HUES64 (cell line): ENCODE results near the gene NSMCE1.
"Not testable (repeated sequence)": the region's sequence is repeated elsewhere in the genome, so short reads cannot be mapped to it uniquely, and the experiment has no call there.

Experiments
- H3K27ac ChIP-seq: 2 replicates; pipeline ENCODE4 v1.7.0; 2013; ENCODE audit warnings: low read depth, low read length, inconsistent platforms
- H3K27me3 ChIP-seq: 2 replicates; pipeline ENCODE4 v1.6.1; 2013; ENCODE audit warnings: mild to moderate bottlenecking, low read length; ENCODE audit not compliant: insufficient read depth
- H3K36me3 ChIP-seq: 2 replicates; pipeline ENCODE4 v1.6.1; 2013; ENCODE audit warnings: mild to moderate bottlenecking, low read length; ENCODE audit not compliant: insufficient read depth
- H3K4me1 ChIP-seq: 2 replicates; pipeline ENCODE4 v1.6.1; 2013; ENCODE audit warnings: mild to moderate bottlenecking, low read length, moderate library complexity; ENCODE audit not compliant: insufficient read depth
- H3K4me3 ChIP-seq: 2 replicates; pipeline ENCODE4 v1.5.1; 2013; ENCODE audit warnings: mild to moderate bottlenecking, low read length, moderate library complexity
- H3K9ac ChIP-seq: 2 replicates; pipeline ENCODE4 v1.6.1; 2013; ENCODE audit warnings: mild to moderate bottlenecking, low read depth, low read length
- H3K9me3 ChIP-seq: 2 replicates; pipeline ENCODE4 v1.6.1; 2013; ENCODE audit warnings: low read depth, low read length; ENCODE audit not compliant: insufficient read depth
- WGBS: fragments of 150-250, 120-280 bp; methylation state at CpG from one replicate; pipeline ENCODE4 v1.1.7; 2013; ENCODE audit warnings: missing lambda C conversion rate; 5-methylcytosine and 5-hydroxymethylcytosine counted together

NSMCE1 gene

DNA sequence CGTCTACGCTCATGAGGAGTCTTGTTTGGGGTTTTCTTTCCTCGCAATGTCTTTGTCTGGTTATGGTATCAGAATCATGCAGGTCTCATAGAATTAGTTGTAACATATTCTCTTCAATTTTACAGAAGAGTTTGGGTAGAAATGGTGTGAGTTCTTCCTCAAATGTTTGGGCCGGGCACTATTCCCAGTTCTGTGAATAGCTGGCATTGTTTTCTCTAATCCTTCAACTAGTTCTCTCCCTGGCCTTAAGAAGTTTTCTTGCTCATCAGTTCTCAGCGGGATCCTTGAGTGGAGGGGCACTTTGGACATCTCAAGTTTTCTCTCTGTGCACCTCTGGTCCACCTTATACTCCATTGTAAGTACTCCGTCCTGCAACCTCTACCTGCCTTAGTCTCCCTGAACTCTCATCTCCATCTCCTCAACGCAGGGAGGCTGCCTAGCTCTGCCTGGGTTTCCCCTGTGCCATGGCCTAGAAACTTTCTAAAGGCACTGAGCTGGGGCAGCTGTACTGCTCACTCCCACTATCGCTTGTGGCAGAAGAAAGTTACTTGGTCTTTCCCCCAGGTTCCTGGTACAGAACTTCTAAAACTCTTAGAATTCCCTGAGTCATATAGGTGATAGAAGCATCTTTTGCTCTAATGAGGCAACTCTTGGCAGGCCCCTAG is 16.9 kb downstream of the NSMCE1 start:
- H3K36me3 ChIP-seq: peaks cover 6% of the 10 kb centered on the region; the same call in 1 of the 2 replicates
- no peaks in the 10 kb centered on the region for H3K9me3 ChIP-seq
- H3K4me3 ChIP-seq: no peak overlapping the region
- 95% methylated on average over 8 of the region's 8 CpGs for WGBS
- H3K27me3 ChIP-seq: no peaks in the 10 kb centered on the region
- no peak overlapping the region for H3K9ac ChIP-seq
- H3K4me1 ChIP-seq: no peaks in the 10 kb centered on the region
- H3K27ac ChIP-seq: no peak overlapping the region

DNA sequence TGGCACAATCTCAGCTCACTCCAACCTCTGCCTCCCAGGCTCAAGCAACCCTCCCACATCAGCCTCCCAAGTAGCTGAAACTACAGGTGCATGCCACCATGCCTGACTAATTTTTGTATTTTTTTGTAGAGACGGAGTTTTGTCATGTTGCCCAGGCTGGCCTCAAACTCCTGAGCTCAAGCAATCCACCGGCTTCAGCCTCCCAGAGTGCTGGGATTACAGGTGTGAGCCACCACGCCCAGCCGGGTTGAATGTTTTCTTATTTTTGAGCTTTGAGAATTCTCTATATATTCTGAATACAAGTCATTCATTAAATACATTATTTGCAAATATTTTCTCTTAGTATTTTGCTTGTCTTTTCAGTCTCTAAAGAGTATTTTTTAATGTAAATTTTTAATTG is 19.7 kb downstream of the NSMCE1 start:
- H3K4me1 ChIP-seq, H3K9ac ChIP-seq, H3K27me3 ChIP-seq, H3K4me3 ChIP-seq, H3K36me3 ChIP-seq, H3K27ac ChIP-seq, H3K9me3 ChIP-seq: not testable (repeated sequence)
- 96% methylated on average over 2 of the region's 4 CpGs for WGBS

DNA sequence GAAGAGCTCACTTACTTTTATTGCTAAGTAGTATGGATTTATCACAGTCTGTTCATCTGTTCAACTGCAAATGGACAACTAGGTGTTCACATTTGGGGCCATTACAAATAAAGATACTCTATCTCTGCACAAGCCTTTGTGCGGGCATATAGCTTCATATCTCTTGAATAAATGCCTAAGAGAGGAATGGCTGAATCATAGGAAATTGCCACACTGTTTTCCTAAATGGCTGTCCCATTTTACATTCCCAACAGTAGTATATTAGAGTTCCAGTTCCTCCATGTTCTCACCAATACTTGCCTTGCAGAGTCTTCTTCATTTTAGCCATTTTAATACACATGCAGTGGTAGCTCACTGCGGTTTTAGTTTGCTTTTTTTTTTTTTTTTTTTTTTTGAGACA is 20.5 kb downstream of the NSMCE1 start:
- 100% methylated on average over 1 of the region's 2 CpGs for WGBS
- no peaks in the 10 kb centered on the region for H3K27me3 ChIP-seq
- no peak overlapping the region for H3K27ac ChIP-seq
- no peaks in the 10 kb centered on the region for H3K36me3 ChIP-seq
- no peak overlapping the region for H3K4me3 ChIP-seq
- no peaks in the 10 kb centered on the region for H3K9me3 ChIP-seq
- peaks cover 4% of the 10 kb centered on the region; the same call in 1 of the 2 replicates for H3K4me1 ChIP-seq
- H3K9ac ChIP-seq: no peak overlapping the region

DNA sequence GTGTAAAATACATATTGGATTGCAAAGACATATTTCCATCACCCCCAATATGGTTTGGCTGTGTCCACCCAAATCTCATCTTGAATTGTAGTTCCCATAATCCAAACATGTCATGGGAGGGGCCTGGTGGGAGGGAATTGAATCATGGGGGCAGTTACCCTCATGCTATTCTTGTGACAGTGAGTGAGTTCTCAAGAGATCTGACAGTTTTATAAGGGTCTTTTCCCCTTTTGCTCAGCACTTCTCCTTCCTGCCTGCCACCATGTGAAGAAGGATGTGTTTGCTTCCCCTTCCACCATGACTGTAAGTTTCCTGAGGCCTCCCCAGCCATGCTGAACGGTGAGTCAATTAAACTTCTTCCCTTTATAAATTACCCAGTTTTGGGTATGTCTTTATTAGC is 21.5 kb downstream of the NSMCE1 start:
- WGBS: 94% methylated on average over 1 of the region's 1 CpG
- H3K4me3 ChIP-seq, H3K27me3 ChIP-seq, H3K9ac ChIP-seq, H3K9me3 ChIP-seq, H3K27ac ChIP-seq, H3K36me3 ChIP-seq: not testable (repeated sequence)
- H3K4me1 ChIP-seq: peaks cover 10% of the 10 kb centered on the region; the same call in 1 of the 2 replicates

DNA sequence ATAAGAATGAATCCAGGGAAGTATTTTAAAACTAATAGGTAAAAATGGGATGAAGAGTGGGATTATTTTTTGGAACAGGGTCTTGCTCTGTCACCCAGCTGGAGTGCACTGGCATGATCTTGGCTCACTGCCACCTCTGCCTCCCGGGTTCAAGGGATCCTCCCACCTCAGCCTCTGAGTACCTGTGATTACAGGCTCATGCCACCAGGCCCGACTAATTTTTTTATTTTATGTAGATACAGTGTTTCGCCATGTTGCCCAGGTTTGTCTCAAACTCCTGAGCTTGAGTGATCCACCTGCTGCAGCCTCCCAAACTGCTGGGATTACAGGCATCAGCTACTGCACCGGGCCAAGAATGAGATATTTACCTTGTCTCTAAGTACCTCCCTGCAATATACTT is 22.1 kb downstream of the NSMCE1 start:
- no peak overlapping the region for H3K27ac ChIP-seq
- H3K27me3 ChIP-seq: no peaks in the 10 kb centered on the region
- H3K9ac ChIP-seq: no peak overlapping the region
- 98% methylated on average over 4 of the region's 4 CpGs for WGBS
- no peaks in the 10 kb centered on the region for H3K36me3 ChIP-seq
- H3K9me3 ChIP-seq: no peaks in the 10 kb centered on the region
- H3K4me3 ChIP-seq: no peak overlapping the region
- H3K4me1 ChIP-seq: peaks cover 10% of the 10 kb centered on the region; the same call in 1 of the 2 replicates

DNA sequence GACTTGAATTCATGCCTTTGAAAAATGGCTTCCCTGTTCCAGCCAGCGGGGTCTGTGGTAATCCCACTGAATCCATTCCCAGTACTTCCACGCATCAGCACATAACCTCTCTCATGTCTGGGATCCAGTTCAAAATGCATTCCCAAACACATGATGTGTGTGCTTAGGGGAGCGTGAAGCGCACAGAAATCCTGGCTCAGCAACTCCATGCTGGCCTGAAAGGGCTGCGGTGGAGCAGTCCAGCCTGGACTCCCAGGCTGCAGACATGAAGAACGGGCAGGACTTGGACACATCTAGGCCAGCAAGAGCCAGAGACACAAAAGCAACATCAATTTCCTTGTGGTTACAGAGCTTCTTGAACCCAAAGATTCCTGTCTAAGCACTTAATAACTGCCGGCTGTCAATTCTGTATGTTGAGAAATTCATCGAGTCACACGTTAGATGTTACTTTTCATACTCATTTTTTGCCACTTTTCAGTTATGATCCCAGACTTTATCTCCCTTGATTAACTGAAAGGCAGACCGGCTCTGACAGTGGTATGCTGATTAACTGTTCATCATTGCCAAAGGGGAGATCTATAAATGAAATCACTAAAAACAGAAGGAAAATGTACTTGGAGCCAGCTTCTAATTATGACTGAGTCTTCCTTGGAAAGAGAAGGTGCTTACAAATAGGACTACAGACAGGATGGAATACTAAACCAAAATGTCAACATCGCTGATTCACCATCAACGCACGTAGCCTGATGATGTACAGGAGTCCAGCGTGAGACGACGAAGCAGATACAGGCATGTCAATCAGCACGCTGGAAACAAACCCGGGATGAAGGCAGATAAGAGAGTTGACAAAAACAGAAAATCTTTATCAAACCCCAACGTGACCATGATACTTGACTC is 23.0 kb downstream of the NSMCE1 start:
- peaks cover 10% of the 10 kb centered on the region; the same call in 1 of the 2 replicates for H3K4me1 ChIP-seq
- 93% methylated on average over 19 of the region's 19 CpGs for WGBS
- H3K4me3 ChIP-seq: no peak overlapping the region
- no peaks in the 10 kb centered on the region for H3K36me3 ChIP-seq
- H3K9ac ChIP-seq: no peak overlapping the region
- H3K9me3 ChIP-seq: no peaks in the 10 kb centered on the region
- H3K27ac ChIP-seq: no peak overlapping the region
- no peaks in the 10 kb centered on the region for H3K27me3 ChIP-seq

DNA sequence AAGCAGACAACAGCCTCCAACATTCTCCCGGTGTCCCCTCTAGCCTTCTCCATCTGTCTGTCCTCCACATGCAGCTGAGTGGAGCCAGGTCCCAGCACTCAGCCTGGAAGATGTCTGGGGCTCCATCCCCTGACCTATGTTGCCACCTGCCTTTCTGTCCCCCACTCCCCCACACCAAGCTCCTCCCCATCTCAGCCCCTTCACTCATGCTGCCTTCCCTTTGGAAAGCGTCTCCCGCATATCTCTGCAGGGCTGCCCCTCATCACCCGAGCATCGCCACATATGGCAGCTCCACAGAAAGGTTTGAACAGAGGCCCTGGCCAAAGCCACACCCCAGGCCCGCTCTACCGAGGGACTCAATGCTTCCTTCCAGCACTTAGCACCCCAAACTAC is 24.2 kb downstream of the NSMCE1 start:
- no peak overlapping the region for H3K27ac ChIP-seq
- H3K9ac ChIP-seq: no peak overlapping the region
- no peak overlapping the region for H3K4me3 ChIP-seq
- no peaks in the 10 kb centered on the region for H3K27me3 ChIP-seq
- H3K4me1 ChIP-seq: peaks cover 10% of the 10 kb centered on the region; the same call in 1 of the 2 replicates
- 92% methylated on average over 7 of the region's 7 CpGs for WGBS
- H3K9me3 ChIP-seq: no peaks in the 10 kb centered on the region
- H3K36me3 ChIP-seq: no peaks in the 10 kb centered on the region

DNA sequence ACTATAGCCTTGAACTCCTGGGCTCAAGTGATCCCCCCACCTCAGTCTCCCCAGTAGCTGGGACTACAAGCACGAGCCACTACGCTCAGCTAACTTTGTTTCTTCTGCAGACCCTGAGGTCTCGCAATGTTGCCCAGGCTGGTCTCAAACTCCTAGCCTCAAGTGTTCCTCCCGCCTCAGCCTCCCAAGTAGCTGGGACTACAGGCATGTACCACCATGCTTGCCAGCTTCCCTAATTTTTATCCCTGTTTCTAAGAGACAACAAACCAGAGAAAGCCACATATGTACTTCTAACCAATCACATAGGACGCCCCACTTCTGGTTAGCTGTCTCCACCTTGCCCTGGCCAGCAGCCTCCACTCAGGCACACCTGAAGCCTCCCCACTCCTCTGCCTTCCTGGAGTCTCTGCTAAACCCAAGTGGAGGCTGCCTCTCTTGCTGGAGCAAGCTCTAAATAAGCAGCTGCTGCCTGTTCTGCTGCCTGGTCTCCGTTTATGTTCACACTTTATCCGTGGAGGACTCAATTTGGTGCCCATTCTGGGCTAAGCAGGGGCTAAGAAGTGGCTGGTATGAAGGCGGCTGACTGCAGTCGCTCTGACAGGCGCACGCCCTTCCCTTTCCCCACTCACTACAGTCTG is 24.7 kb downstream of the NSMCE1 start:
- no peaks in the 10 kb centered on the region for H3K27me3 ChIP-seq
- WGBS: 89% methylated on average over 11 of the region's 11 CpGs
- H3K4me3 ChIP-seq: no peak overlapping the region
- no peaks in the 10 kb centered on the region for H3K9me3 ChIP-seq
- no peak overlapping the region for H3K9ac ChIP-seq
- H3K27ac ChIP-seq: no peak overlapping the region
- H3K4me1 ChIP-seq: peaks cover 10% of the 10 kb centered on the region; the same call in 1 of the 2 replicates
- no peaks in the 10 kb centered on the region for H3K36me3 ChIP-seq

DNA sequence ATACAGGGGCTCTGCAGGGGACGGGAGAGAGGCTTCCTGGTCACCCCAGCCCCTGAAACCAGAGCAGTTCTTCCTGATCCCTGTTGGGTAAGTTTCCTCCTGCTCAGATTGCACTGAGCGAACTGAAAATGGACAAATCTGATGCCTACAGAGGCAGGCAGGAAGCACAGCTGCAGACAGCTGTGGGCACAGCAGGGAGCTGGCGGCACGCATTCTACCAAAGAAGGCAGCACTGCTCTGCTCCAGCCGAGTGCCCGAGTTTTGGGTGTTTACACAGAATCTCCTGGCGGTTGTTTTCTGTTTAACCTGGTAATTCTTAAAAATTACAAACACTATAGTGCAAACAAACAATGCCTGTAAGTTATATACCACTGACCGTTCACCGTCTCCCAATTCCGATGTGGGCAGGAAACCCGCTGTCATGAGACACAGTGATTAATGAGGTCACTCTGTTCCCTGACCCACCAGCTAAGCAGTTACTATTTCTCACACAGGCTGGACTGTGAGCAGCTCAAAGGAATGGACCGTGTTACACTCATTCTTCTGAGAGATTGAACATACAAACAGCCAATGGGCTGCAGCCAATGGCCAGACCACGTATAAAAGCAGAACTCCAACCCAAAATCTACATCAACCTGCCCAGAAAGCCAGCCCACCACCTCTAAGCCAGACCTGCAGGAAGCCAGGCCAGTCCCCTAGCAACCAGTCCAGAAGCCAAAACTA is 25.5 kb downstream of the NSMCE1 start:
- WGBS: 63% methylated on average over 13 of the region's 13 CpGs
- Histone ChIP-seq H3K4me3 (no peak overlapping the region; the same call in 1 of the 2 replicates), H3K27me3 (no peaks in the 10 kb centered on the region), H3K27ac (no peak overlapping the region), H3K9ac (no peak overlapping the region), H3K4me1 (peaks cover 10% of the 10 kb centered on the region; the same call in 1 of the 2 replicates), H3K9me3 (no peaks in the 10 kb centered on the region), H3K36me3 (no peaks in the 10 kb centered on the region)

DNA sequence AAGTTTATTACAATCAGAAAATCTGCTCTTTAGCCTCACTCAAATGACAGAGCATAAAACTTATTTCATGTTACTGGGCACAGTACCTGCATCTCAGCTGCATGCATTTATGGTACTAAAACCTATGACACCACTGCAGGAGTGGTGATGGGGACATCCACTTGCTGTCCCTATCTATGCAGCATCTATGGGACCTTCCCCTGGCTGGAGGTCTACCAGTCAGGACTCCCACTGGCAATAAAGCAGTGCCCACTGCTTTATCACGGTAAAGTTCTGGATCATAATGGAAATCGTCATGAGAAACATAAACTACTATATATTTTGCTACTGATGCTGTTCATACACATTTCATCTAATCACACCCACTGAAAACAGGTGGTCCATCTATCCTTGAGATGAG is 26.2 kb downstream of the NSMCE1 start:
- Histone ChIP-seq H3K4me1 (peaks cover 10% of the 10 kb centered on the region; the same call in 1 of the 2 replicates), H3K27ac (no peak overlapping the region), H3K9ac (no peak overlapping the region)

More for the DNA sequence above, 26.2 kb downstream of the NSMCE1 start:
- Histone ChIP-seq H3K36me3 (no peaks in the 10 kb centered on the region), H3K9me3 (no peaks in the 10 kb centered on the region), H3K27me3 (no peaks in the 10 kb centered on the region), H3K4me3 (no peak overlapping the region)
- 96% methylated on average over 2 of the region's 2 CpGs for WGBS
